ENCODE measurements around the gene SIPA1. TPM values are rescaled to one million over a fixed set of nuclear protein-coding genes. Genes with fewer than 3 reads are reported as not detected.

Gene SIPA1, protein sequence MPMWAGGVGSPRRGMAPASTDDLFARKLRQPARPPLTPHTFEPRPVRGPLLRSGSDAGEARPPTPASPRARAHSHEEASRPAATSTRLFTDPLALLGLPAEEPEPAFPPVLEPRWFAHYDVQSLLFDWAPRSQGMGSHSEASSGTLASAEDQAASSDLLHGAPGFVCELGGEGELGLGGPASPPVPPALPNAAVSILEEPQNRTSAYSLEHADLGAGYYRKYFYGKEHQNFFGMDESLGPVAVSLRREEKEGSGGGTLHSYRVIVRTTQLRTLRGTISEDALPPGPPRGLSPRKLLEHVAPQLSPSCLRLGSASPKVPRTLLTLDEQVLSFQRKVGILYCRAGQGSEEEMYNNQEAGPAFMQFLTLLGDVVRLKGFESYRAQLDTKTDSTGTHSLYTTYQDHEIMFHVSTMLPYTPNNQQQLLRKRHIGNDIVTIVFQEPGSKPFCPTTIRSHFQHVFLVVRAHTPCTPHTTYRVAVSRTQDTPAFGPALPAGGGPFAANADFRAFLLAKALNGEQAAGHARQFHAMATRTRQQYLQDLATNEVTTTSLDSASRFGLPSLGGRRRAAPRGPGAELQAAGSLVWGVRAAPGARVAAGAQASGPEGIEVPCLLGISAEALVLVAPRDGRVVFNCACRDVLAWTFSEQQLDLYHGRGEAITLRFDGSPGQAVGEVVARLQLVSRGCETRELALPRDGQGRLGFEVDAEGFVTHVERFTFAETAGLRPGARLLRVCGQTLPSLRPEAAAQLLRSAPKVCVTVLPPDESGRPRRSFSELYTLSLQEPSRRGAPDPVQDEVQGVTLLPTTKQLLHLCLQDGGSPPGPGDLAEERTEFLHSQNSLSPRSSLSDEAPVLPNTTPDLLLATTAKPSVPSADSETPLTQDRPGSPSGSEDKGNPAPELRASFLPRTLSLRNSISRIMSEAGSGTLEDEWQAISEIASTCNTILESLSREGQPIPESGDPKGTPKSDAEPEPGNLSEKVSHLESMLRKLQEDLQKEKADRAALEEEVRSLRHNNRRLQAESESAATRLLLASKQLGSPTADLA
- 10 to 100 TPM; 39.9 to 46.8 TPM for total RNA-seq
- 22.0 TPM for polyA plus RNA-seq (2013, experiment 1 of 2)
- polyA plus RNA-seq (2013, experiment 2 of 2) = 18.3 TPM
- long read RNA-seq, experiment 1, partial matches to known transcripts = 8 of 15 reads
- long read RNA-seq, experiment 1, other reads (novel, unspliced or antisense) = 6 of 15 reads
- long read RNA-seq, experiment 2, transcript SIPA1-209 (16 exons, 3,521 nt) = major isoform, 11 of 38 reads
- long read RNA-seq, experiment 2, partial matches to known transcripts = 14 of 38 reads
- long read RNA-seq, experiment 2, other reads (novel, unspliced or antisense) = 13 of 38 reads
- long read RNA-seq, experiment 3, partial matches to known transcripts = 33 of 42 reads
- long read RNA-seq, experiment 3, other reads (novel, unspliced or antisense) = 9 of 42 reads
- long read RNA-seq, experiment 4 = 0 reads

DNA sequence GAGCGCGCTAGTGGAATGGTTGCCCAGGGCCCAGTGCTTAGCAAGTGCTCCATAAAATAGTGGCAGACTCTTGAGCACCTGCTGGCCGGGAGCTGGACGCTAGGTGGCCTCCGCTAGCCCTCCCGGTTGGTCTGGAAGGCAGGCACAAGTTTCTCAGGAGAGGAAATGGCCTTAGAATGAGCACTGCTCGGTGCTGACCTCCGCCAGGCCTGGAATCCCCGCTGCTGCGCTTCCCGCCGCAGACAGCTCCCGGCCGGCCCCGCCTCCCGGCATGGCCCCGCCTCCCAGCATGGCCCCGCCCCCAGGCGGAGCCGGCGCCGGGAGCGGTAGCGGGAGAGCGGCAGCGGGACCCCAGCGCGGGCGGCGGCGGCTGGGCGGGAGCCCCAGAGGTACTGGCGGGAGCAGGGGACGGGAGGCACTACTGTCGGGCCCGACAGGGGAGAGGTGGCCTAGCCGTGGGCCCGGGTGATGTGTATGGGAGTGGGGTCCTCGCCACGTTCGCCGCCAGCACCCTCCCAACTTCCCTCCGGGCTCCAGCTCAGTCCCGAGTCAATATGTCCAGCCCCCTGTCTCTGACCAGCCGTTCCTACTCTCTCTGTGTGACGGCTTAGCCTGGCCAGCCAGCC is at the start of gene SIPA1:
SIPA1 (plus strand) TSS at position 308 of the 626 bp plus-strand sequence. CDS start 2,821 bp downstream, outside the sequence.
- Mint-ChIP-seq H3K4me3 (peak within 1 kb of the TSS; percentile 67), H3K4me1 (peaks cover 16% of the 10 kb centered on the region), H3K9me3 (no peaks in the 10 kb centered on the region), H3K36me3 (ENCODE audit: low read depth) (peaks cover 14% of the 10 kb centered on the region), H3K27ac (peak within 1 kb of the TSS; percentile 86), H3K27me3 (ENCODE audit: insufficient read depth) (peaks cover 5% of the 10 kb centered on the region)
- Histone ChIP-seq H3K27ac (ENCODE audit: low read depth, low read length) (peak within 1 kb of the TSS; percentile 55), H3K9me3 (ENCODE audit: control insufficient read depth, low read length) (no peaks in the 10 kb centered on the region), H3K4me3 (ENCODE audit: low read length) (peak within 1 kb of the TSS; percentile 83), H3K36me3 (ENCODE audit: control insufficient read depth, insufficient read depth, low read length) (peaks cover 31% of the 10 kb centered on the region), H3K9ac (ENCODE audit: extremely low read depth, low read length, poor library complexity, severe bottlenecking) (peak within 1 kb of the TSS; percentile 68), H3K4me1 (ENCODE audit: control insufficient read depth, insufficient read depth, low read length) (no peaks in the 10 kb centered on the region), H3K27me3 (ENCODE audit: control insufficient read depth, insufficient read depth, low read length, poor library complexity, severe bottlenecking) (no peaks in the 10 kb centered on the region)
- 6 to 18% methylated on average over 11 to 41 of the region's 46 CpGs for WGBS, 2 experiments (ENCODE audit: insufficient coverage in 1 of 2, insufficient read length in 1 of 2)
- TF ChIP-seq, protein P1, sequence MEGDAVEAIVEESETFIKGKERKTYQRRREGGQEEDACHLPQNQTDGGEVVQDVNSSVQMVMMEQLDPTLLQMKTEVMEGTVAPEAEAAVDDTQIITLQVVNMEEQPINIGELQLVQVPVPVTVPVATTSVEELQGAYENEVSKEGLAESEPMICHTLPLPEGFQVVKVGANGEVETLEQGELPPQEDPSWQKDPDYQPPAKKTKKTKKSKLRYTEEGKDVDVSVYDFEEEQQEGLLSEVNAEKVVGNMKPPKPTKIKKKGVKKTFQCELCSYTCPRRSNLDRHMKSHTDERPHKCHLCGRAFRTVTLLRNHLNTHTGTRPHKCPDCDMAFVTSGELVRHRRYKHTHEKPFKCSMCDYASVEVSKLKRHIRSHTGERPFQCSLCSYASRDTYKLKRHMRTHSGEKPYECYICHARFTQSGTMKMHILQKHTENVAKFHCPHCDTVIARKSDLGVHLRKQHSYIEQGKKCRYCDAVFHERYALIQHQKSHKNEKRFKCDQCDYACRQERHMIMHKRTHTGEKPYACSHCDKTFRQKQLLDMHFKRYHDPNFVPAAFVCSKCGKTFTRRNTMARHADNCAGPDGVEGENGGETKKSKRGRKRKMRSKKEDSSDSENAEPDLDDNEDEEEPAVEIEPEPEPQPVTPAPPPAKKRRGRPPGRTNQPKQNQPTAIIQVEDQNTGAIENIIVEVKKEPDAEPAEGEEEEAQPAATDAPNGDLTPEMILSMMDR (conservative IDR thresholded peaks at IDR 0.05) = peak; percentile 66
- DNase-seq = peak; percentile 97

DNA sequence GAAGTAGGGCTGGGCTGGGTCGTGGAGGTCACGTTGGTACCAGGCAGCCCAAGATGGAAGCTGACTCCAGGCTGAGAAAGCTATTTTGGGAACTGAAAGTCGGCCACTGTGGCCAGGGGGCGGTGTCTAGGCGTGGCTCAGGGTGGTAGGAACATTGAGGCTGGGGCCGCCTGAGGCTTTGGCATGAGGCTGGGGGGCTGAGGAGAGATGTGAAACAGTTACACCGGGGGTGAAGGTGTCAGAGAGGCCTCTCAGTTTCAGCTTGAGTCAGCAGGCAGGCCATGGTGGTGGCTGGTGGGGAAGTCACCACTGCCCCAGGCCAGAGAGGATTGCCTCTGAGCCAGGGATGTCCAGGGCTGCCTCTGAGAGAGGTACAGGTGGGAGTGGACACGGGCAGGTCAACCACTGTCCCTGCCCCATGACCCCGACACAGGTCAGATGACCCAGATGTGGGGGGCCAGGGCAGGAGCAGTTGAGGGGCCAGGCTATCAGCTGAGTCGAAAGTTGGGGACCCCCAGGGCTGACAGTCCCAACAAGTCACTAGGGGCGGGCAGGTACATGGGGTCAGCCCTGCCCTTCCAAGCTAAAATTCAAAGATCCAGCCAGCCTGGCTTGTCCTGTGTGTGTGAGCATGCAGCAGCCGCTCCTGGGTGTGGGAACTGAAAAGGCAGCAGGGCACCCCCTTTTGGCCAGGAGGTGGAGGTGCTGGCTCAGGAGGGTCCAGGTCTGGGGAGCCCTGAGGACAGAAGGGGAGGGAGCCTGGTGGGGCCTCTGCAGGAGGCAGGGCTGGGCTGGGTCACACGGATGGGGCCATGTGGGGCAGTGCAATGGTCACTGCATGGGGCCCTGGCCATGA is 49.5 kb upstream of the SIPA1 start:
- Histone ChIP-seq H3K36me3 (ENCODE audit: control insufficient read depth, insufficient read depth, low read length) (no peaks in the 10 kb centered on the region), H3K4me3 (ENCODE audit: low read length) (no peak overlapping the region), H3K27me3 (ENCODE audit: control insufficient read depth, insufficient read depth, low read length, poor library complexity, severe bottlenecking) (peaks cover 59% of the 10 kb centered on the region), H3K9me3 (ENCODE audit: control insufficient read depth, low read length) (no peaks in the 10 kb centered on the region), H3K9ac (ENCODE audit: extremely low read depth, low read length, poor library complexity, severe bottlenecking) (no peak overlapping the region), H3K4me1 (ENCODE audit: control insufficient read depth, insufficient read depth, low read length) (no peaks in the 10 kb centered on the region), H3K27ac (ENCODE audit: low read depth, low read length) (no peak overlapping the region)
- no peak overlapping the region for H3K4me3 Mint-ChIP-seq
- peak; percentile 89 for DNase-seq
- WGBS, 2 experiments (ENCODE audit: insufficient coverage in 1 of 2, insufficient read length in 1 of 2) = 71 to 88% methylated on average over 10 to 13 of the region's 13 CpGs
- TF ChIP-seq, protein P1 (conservative IDR thresholded peaks at IDR 0.05) = peak; percentile 74
- no peaks in the 10 kb centered on the region for H3K9me3 Mint-ChIP-seq
- no peaks in the 10 kb centered on the region for H3K36me3 Mint-ChIP-seq (ENCODE audit: low read depth)
- peaks cover 2% of the 10 kb centered on the region for H3K4me1 Mint-ChIP-seq
- H3K27me3 Mint-ChIP-seq (ENCODE audit: insufficient read depth) = peaks cover 88% of the 10 kb centered on the region
- H3K27ac Mint-ChIP-seq = no peak overlapping the region

Measured in endodermal cell (in vitro differentiated cells).